ENCODE measurements around the gene KRT75.

The KRT75 gene

DNA sequence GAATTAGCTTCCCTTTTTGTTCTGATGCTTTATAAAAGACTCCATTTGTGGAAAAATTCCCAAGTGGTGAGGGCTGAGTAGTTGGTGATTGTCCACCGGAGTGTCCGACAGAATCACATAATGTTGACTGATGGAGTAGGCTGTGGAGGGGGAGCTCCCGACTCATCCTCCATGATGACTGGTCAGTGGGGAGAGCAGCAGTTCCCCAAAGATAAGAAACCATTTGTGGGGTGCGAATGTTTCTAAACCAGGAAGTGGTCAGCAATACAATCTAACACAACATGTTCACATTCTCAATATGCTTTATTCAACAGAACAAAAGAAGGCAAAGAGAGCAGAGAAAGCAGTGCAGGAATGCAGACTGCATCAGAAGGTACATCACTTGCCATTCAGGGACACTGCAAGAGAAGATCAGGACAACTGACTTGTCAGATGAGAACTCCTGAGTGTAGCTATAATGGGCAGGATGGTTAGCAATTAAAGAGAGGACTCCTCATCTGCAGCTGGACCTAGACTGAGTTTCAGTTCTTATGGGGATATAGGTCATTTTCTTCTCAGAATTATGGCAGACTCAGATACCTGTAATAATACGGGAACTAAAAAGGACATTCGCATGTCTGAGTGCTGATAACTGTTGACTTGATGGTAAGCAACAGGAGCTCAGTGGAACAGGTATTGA, 12.3 kb upstream of the KRT75 start:
- TF ChIP-seq, protein P1, sequence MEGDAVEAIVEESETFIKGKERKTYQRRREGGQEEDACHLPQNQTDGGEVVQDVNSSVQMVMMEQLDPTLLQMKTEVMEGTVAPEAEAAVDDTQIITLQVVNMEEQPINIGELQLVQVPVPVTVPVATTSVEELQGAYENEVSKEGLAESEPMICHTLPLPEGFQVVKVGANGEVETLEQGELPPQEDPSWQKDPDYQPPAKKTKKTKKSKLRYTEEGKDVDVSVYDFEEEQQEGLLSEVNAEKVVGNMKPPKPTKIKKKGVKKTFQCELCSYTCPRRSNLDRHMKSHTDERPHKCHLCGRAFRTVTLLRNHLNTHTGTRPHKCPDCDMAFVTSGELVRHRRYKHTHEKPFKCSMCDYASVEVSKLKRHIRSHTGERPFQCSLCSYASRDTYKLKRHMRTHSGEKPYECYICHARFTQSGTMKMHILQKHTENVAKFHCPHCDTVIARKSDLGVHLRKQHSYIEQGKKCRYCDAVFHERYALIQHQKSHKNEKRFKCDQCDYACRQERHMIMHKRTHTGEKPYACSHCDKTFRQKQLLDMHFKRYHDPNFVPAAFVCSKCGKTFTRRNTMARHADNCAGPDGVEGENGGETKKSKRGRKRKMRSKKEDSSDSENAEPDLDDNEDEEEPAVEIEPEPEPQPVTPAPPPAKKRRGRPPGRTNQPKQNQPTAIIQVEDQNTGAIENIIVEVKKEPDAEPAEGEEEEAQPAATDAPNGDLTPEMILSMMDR (IDR thresholded peaks at IDR 0.05; ENCODE audit: low read depth, low read length, missing control alignments) = no peak
- H3K4me3 ChIP-seq (replicated peaks; ENCODE audit: low read depth, low read length) = no peak overlapping the region
- DNase-seq (ENCODE audit: extremely low read depth, low read depth) = no peak

DNA sequence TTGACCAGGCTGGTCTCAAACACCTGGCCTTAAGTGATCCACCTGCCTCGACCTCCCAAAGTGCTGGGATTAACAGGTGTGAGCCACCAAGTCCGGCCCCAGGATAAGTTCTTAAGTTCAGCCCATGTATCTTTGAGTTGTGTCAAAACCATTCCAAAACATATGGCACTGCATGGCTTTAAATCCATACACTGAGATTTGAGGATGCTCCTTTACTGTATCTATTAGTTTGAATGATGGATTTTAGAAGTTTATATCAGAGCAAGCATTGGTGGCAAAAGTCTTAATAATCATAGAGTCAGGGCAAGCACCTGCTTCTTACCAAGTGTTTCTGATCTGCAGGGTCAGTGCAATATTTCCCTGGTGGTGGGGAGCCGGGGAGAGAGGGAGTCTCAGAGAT, 11.7 kb upstream of the KRT75 start:
- TF ChIP-seq, protein P1 (IDR thresholded peaks at IDR 0.05; ENCODE audit: low read depth, low read length, missing control alignments) = no peak
- no peak for DNase-seq (ENCODE audit: extremely low read depth, low read depth)
- H3K4me3 ChIP-seq (replicated peaks; ENCODE audit: low read depth, low read length) = no peak overlapping the region

DNA sequence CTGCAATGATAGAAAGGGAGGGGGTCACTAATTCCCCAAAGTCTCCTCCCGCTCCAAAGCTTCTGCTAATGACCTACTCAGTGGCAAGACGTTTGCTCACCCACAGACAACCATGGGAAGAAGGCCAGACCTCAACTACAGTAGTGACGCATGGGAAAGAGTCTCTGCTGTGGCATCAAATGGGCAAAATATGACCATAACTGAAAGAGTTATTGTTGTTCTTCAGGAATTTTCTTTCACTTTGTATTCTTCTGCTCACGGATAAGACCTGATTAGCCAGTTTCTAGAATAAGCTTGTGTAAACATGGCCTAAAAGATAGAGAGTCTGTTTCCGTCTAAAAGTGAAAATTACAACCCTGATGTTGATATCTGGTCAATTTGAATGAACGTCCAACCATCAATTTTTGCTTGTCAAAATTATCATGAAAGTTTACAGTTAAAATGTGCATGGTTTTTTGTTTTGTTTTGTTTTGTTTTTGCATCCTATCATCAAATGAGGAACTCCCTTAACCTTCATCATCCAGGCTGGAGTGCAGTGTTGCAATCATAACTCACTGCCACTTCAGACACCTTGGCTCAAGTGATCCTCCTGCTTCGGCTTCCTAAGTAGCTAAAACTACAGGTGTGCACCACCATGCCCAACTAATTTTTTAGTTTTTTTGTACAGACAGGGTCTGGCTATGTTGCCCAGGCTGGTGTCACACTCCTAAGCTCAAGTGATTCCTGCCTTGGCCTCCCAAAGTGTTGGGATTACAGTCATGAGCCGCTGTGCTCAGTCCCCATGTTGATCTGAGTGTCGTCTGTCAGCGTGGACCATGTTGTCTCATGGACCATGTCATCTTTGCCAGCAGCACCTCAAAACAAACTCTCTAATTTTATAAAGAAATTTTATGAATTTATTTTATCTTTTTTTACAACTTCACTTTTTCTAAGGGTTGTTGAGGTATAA, 10.8 kb upstream of the KRT75 start:
- TF ChIP-seq, protein P1 (IDR thresholded peaks at IDR 0.05; ENCODE audit: low read depth, low read length, missing control alignments) = no peak
- DNase-seq (ENCODE audit: extremely low read depth, low read depth) = no peak
- H3K4me3 ChIP-seq (replicated peaks; ENCODE audit: low read depth, low read length) = no peak overlapping the region

DNA sequence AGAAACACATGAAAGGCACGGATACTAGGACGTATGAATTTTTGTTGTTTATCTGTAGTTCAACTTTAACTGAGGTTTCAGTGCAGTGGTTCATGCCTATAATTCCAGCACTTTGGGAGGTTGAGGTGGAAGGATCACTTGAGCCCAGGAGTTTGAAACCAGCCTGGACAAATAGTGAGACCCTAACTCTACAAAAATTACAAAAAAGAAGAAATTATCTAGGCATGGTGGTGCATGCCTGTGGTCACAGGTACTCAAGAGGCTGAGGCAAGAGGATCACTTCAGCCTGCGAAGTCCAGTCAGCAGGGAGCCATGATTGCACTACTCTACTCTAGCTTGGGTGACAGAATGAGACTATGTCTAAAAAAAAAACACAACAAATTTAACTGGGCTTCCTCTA, 9.8 kb upstream of the KRT75 start:
- H3K4me3 ChIP-seq (replicated peaks; ENCODE audit: low read depth, low read length) = no peak overlapping the region
- TF ChIP-seq, protein P1 (IDR thresholded peaks at IDR 0.05; ENCODE audit: low read depth, low read length, missing control alignments) = no peak
- no peak for DNase-seq (ENCODE audit: extremely low read depth, low read depth)

DNA sequence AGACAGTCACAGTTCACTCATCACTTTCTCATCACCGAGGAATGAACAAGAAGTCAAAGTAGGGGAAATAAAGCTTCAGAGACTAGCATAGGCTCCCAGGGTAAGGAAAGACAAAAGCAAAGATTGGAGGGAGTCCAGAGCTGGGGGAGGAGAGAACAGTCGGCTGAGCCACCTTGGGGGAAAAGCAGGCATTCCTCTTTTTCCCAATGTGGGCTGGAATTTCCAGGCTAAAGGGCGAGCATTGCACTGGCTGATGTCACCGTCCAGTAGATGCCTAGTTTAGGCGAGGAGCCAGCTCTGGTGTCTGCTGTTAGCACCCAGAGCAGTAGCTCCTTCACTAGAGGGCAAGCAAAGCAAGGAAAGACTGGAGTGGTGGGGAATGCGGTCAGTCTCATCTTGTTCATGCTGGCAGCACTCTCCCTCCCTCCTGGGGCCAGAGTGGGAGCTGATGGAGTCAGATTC, 8.5 kb upstream of the KRT75 start:
- peak; percentile 15 for DNase-seq (ENCODE audit: extremely low read depth, low read depth)
- no peak overlapping the region for H3K4me3 ChIP-seq (replicated peaks; ENCODE audit: low read depth, low read length)
- TF ChIP-seq, protein P1 (IDR thresholded peaks at IDR 0.05; ENCODE audit: low read depth, low read length, missing control alignments) = no peak

DNA sequence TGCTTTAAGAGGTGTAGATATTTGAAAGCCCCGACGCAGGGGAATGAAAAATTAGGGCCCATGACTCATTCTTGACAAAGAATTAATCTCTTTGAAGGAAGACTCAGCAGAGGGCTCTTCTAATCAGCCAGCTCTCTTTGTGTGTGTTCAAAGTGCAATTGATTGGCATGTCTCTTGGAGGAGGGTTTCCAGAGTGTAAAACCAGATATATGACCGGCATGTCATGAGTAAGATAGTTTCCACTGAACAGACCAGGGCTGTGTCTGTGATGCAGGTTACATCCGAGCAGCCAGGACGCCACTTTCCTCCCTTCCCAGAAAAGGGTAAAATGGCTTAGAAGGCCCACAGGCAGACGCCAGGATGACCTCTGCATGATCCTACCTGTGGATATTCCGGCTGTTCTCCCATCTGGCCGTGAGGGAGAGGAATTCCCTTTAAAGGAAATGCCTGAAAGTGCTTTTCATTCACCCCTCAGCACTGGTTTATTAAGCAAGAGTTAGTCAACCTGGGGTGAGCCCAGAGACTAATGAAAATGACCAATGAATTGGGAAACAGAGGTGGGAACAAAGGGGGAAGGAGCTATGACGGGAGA, 7.2 kb upstream of the KRT75 start:
- no peak overlapping the region for H3K4me3 ChIP-seq (replicated peaks; ENCODE audit: low read depth, low read length)
- no peak for DNase-seq (ENCODE audit: extremely low read depth, low read depth)
- TF ChIP-seq, protein P1 (IDR thresholded peaks at IDR 0.05; ENCODE audit: low read depth, low read length, missing control alignments) = no peak

Measured in HFF-Myc (cell line).